CD4-positive, CD25-positive, alpha-beta regulatory T cell (primary cell): ENCODE measurements around the gene EFHC1. TPM values are rescaled to one million over a fixed set of nuclear protein-coding genes. Genes with fewer than 3 reads are reported as not detected.

Source experiments
- ATAC-seq, 2 donors: fragments of 150-1000 bp; cut with Tn5 transposase; one replicate each; pipeline ENCODE4 v1.10.0; 2021; ENCODE audit warnings: low read depth in 2 of 2, moderate number of reproducible peaks in 2 of 2, moderate library complexity in 1 of 2
- DNase-seq, 3 donors: peaks; one replicate each; pipeline versions ENCODE4 v3.0.0 to v3.0.0-alpha.2; 2012 to 2022; ENCODE audit warnings: mixed read lengths in 1 of 3
- H3K27ac ChIP-seq: one replicate; pipeline ENCODE4 v1.7.0; 2013; ENCODE audit warnings: mild to moderate bottlenecking, low read length; ENCODE audit not compliant: insufficient read depth, poor library complexity, severe bottlenecking
- H3K27me3 ChIP-seq: one replicate; pipeline ENCODE4 v1.7.0; 2013; ENCODE audit warnings: low read length; ENCODE audit not compliant: control insufficient read depth, insufficient read depth
- H3K36me3 ChIP-seq: one replicate; pipeline ENCODE4 v1.7.0; 2013; ENCODE audit warnings: mild to moderate bottlenecking, low read length, moderate library complexity; ENCODE audit not compliant: control insufficient read depth, insufficient read depth
- H3K4me1 ChIP-seq: 2 replicates; pipeline ENCODE4 v1.7.0; 2013; ENCODE audit warnings: mild to moderate bottlenecking, low read length; ENCODE audit not compliant: insufficient read depth, control insufficient read depth, poor library complexity, severe bottlenecking
- H3K4me3 ChIP-seq: one replicate; pipeline ENCODE4 v1.7.0; 2013; ENCODE audit warnings: low read depth, mild to moderate bottlenecking, low read length, moderate library complexity
- H3K9me3 ChIP-seq, 2 experiments: 1 replicate in 1 of 2; 2 replicates in 1 of 2; pipeline ENCODE4 v1.7.0; 2013; ENCODE audit warnings: low read length in 2 of 2, mild to moderate bottlenecking in 1 of 2, moderate library complexity in 1 of 2; ENCODE audit not compliant: control insufficient read depth in 2 of 2
- H3K27ac Mint-ChIP-seq, 3 donors: one replicate each; pipeline ENCODE4 v1.8.0; 2020 to 2022; ENCODE audit warnings: mild to moderate bottlenecking in 3 of 3, mixed read lengths in 3 of 3, moderate library complexity in 2 of 3
- H3K27me3 Mint-ChIP-seq: one replicate; pipeline ENCODE4 v1.8.0; 2022; ENCODE audit warnings: mild to moderate bottlenecking, mixed read lengths
- H3K36me3 Mint-ChIP-seq: one replicate; pipeline ENCODE4 v1.8.0; 2020; ENCODE audit warnings: mixed read lengths
- H3K4me1 Mint-ChIP-seq, 4 donors: one replicate each; pipeline ENCODE4 v1.8.0; 2020 to 2022; ENCODE audit warnings: mixed read lengths in 4 of 4, mild to moderate bottlenecking in 1 of 4
- H3K4me3 Mint-ChIP-seq, 4 donors: one replicate each; pipeline ENCODE4 v1.8.0; 2020 to 2022; ENCODE audit warnings: mild to moderate bottlenecking in 4 of 4, mixed read lengths in 4 of 4, moderate library complexity in 3 of 4
- H3K9me3 Mint-ChIP-seq, 7 donors: one replicate each; pipeline ENCODE4 v1.8.0; 2020 to 2022; ENCODE audit warnings: mixed read lengths in 7 of 7, mild to moderate bottlenecking in 3 of 7, moderate library complexity in 2 of 7
- polyA plus RNA-seq, 4 donors: library from polyadenylated mRNA; unstranded; fragments of 300-500 nt; fragmentation: Illumina TruSeq; gene quantifications; one replicate each; pipeline ENCODE4 v1.2.3, GENCODE V29; 2021
- total RNA-seq: library from RNA; stranded (reverse); gene quantifications from one replicate; pipeline ENCODE4 v1.2.3, GENCODE V29; 2022

The EFHC1 gene
- total and polyA plus RNA-seq, 5 donors from 2014 or later = 0.32 to 4.4 (median 2.1) TPM; not detected in 1

DNA sequence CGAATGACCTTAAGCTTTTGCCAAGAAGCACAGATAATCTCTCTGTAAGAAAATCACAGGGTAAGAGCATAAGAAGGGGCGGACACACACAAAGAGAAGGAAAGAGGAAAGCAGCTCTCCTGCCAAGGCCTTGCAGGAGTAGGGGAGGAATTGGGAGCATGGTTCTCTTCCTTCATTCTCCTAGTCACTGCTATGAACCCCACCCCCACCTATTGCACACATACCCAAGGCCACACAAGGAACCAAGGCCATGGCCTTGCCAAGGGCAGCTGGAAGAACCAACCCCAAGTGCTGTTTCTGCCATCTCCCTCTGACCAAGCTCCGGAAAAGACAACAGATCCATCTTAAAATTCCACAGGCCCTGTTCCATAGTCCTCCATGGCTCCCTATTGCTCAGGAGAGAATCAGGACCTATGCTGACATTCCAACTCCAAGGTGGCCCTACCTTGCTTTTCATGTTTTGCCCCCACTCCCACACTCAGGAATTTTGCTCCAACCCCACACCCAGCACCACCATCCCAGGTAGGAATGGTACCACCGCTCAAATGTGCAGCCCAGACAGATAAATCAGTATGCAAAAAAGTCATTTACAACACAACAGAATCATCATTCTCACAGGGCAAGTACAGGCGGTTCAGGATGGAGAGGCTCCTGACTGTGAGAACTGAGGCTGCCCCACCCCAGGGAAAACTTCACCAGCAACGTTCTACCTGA is 125.4 kb downstream of the EFHC1 start:
- Histone ChIP-seq H3K27ac (no peak overlapping the region), H3K4me3 (no peak overlapping the region), H3K36me3 (peaks cover 2% of the 10 kb centered on the region), H3K27me3 (no peaks in the 10 kb centered on the region), H3K4me1 (no peaks in the 10 kb centered on the region), H3K9me3 (no peaks in the 10 kb centered on the region)
- no peak overlapping the region for H3K4me3 Mint-ChIP-seq
- DNase-seq = no peak
- H3K9me3 Mint-ChIP-seq = no peaks in the 10 kb centered on the region
- peaks cover 0 to 33% (median 25%) of the 10 kb centered on the region in 4 donors for H3K4me1 Mint-ChIP-seq
- H3K27ac Mint-ChIP-seq = peak overlapping the region in 2 of 3 donors; percentile 31 to 42
- peaks cover 18% of the 10 kb centered on the region for H3K36me3 Mint-ChIP-seq
- H3K27me3 Mint-ChIP-seq = no peaks in the 10 kb centered on the region
- ATAC-seq = no peak

DNA sequence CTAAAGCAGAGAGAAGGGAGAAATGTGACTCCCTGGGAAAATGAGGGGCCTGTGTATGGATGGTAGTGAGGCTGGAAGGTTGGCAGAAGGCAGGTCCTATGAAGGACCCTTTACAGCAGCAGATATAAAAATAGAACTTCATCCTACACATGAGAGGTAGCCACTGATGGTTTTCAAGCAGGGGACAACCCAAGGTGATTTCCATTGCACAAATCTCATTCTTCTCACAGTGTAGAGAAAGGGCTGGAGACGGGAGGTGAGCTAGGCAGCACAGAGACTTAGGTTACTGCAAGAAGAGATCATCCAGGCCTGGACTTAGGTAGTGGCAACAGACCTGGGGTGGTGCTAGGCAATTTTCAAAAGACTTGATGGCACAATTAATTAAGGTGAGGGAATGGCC is 126.0 kb downstream of the EFHC1 start:
- Mint-ChIP-seq H3K36me3 (peaks cover 18% of the 10 kb centered on the region), H3K9me3 (no peaks in the 10 kb centered on the region), H3K27me3 (no peaks in the 10 kb centered on the region), H3K27ac (peak overlapping the region in 1 of 3 donors; percentile 85), H3K4me1 (peaks cover 0 to 33% (median 21%) of the 10 kb centered on the region in 4 donors), H3K4me3 (no peak overlapping the region)
- H3K27me3 ChIP-seq = no peaks in the 10 kb centered on the region
- DNase-seq (no peak), ATAC-seq (no peak)
- no peaks in the 10 kb centered on the region for H3K4me1 ChIP-seq
- no peak overlapping the region for H3K27ac ChIP-seq
- peaks cover 2% of the 10 kb centered on the region for H3K36me3 ChIP-seq
- no peaks in the 10 kb centered on the region for H3K9me3 ChIP-seq
- H3K4me3 ChIP-seq = no peak overlapping the region

DNA sequence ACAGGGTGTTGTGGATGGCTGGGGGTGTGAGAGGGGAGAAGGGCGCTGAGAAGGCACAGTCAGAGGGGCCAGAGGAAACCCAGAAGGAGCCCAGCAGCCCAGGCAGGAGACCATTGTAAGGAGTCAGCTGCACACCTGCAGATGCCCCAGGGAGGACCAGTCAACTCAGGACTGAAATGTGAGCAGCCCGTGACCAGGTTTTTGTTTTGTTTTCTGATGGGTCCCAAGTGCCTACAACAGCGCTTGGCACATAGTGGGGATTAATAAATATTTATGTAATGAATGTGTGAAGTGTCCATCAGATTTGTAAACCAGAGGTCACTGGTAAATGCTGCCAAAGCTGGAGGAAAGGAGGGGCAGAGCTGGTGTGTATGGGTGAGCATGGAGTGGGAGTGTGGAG is 126.5 kb downstream of the EFHC1 start:
- Mint-ChIP-seq H3K27me3 (no peaks in the 10 kb centered on the region), H3K9me3 (no peaks in the 10 kb centered on the region), H3K27ac (peak overlapping the region in 2 of 3 donors; percentile 34 to 85), H3K36me3 (peaks cover 18% of the 10 kb centered on the region), H3K4me3 (no peak overlapping the region), H3K4me1 (peaks cover 0 to 34% (median 21%) of the 10 kb centered on the region in 4 donors)
- ATAC-seq = no peak
- Histone ChIP-seq H3K36me3 (peaks cover 2% of the 10 kb centered on the region), H3K4me1 (no peaks in the 10 kb centered on the region), H3K4me3 (no peak overlapping the region), H3K9me3 (no peaks in the 10 kb centered on the region), H3K27me3 (no peaks in the 10 kb centered on the region), H3K27ac (no peak overlapping the region)
- no peak for DNase-seq

DNA sequence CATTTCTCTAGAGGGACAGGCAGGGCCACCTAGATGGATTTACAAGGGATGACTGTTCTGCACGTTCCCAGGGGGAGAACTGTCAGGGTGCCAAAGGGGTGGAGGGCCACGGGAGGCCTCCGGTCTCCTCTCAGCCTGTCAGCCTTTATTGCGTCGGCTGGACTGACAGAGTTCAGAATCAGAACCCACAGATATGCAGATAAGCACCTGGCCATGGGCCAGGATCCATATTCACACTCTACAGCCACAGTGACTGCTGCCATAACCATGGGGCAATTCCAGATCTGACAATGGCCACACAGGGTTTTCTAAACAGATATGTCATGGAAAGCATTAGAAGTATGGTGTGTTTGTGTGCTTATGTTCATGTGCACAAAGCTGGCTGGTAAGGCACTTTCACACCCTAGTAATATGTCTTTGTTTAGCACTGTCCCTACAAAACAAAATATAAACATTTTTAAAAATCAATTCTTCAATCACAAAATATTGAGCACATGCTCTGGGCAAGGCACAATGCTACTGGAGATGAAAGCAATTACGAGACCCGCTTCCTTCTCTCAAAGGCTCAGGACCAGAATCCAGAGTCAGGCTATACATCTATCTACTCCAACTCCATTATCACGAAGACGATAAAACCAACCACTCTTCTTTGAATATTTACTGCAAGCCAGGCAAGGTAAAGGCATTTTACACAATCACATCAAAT is 127.7 kb downstream of the EFHC1 start:
- H3K9me3 ChIP-seq = no peaks in the 10 kb centered on the region
- no peak overlapping the region for H3K27ac ChIP-seq
- H3K4me3 ChIP-seq = no peak overlapping the region
- H3K27ac Mint-ChIP-seq = peak overlapping the region in 1 of 3 donors; percentile 21
- H3K4me3 Mint-ChIP-seq = no peak overlapping the region
- H3K36me3 Mint-ChIP-seq = peaks cover 22% of the 10 kb centered on the region
- no peaks in the 10 kb centered on the region for H3K27me3 Mint-ChIP-seq
- H3K4me1 Mint-ChIP-seq = peaks cover 5 to 42% (median 24%) of the 10 kb centered on the region in 4 donors
- H3K9me3 Mint-ChIP-seq = no peaks in the 10 kb centered on the region
- H3K4me1 ChIP-seq = no peaks in the 10 kb centered on the region
- H3K36me3 ChIP-seq = peaks cover 2% of the 10 kb centered on the region
- no peaks in the 10 kb centered on the region for H3K27me3 ChIP-seq
- DNase-seq = no peak
- ATAC-seq = no peak

DNA sequence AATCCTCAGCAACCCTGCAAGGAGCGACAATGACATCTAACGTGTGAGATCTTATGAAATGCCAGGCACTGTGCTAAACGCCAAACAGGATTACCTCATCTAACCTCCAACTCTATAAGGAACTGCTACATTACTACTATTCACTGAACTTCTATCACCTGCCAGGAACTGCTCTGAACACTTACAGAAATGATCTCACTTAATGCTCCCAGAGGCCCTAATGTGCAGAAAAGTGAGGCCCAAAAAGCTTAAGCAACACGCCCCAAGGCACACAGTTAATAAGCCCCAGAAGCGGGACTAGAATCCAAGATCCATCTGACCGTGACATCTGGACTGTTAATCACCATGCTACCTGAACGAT is 128.2 kb downstream of the EFHC1 start:
- no peaks in the 10 kb centered on the region for H3K9me3 ChIP-seq
- Mint-ChIP-seq H3K36me3 (peaks cover 24% of the 10 kb centered on the region), H3K9me3 (no peaks in the 10 kb centered on the region), H3K4me3 (no peak overlapping the region), H3K27me3 (no peaks in the 10 kb centered on the region), H3K4me1 (peaks cover 5 to 45% (median 26%) of the 10 kb centered on the region in 4 donors), H3K27ac (no peak overlapping the region)
- no peaks in the 10 kb centered on the region for H3K4me1 ChIP-seq
- ATAC-seq (no peak), DNase-seq (no peak)
- no peak overlapping the region for H3K4me3 ChIP-seq
- H3K27ac ChIP-seq = no peak overlapping the region
- peaks cover 2% of the 10 kb centered on the region for H3K36me3 ChIP-seq
- no peaks in the 10 kb centered on the region for H3K27me3 ChIP-seq

DNA sequence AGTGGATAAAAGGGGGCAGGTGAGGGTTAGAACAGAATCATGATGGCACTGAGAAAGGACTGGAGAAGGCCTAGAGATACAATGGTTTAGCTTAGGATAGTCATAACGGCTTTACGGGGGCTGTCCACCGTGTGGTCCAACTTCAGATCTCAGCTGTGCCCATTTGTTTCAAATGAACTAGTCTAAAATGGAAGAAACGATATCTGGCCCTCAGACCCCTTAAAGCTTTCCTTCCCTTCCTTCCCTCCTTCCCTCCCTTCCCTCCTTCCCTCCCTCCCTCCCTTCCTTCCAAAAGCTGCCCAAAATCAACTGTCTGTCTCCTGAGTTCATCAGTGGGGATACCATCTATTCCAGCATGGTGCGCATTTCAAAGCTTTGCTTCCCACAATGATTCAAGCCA is 128.9 kb downstream of the EFHC1 start:
- H3K4me3 Mint-ChIP-seq = no peak overlapping the region
- no peak overlapping the region for H3K27ac Mint-ChIP-seq
- H3K36me3 ChIP-seq = peaks cover 2% of the 10 kb centered on the region
- H3K27ac ChIP-seq = no peak overlapping the region
- H3K27me3 Mint-ChIP-seq = no peaks in the 10 kb centered on the region
- H3K4me1 Mint-ChIP-seq = peaks cover 5 to 45% (median 31%) of the 10 kb centered on the region in 4 donors
- H3K27me3 ChIP-seq = no peaks in the 10 kb centered on the region
- H3K9me3 Mint-ChIP-seq = no peaks in the 10 kb centered on the region
- H3K4me3 ChIP-seq = no peak overlapping the region
- no peaks in the 10 kb centered on the region for H3K4me1 ChIP-seq
- DNase-seq = no peak
- no peaks in the 10 kb centered on the region for H3K9me3 ChIP-seq
- ATAC-seq = no peak
- peaks cover 24% of the 10 kb centered on the region for H3K36me3 Mint-ChIP-seq

DNA sequence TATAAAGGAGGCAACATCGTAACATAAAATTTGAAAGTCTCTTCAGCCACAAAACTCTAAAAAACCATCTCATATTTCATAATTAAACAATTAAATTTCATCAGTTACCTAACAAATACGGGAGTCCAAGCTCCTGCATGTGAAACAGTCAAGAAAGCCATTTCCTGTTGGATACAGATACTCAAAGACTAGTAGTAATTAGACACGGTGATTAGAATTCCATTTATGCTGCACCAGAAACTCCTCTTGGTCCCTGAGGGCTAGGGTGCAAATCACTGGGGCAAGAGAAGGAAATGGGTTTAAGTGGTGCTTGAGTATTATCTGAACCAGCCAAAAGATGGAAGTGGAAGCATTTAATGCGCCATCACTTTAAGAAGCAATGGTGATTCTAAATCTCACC is 129.3 kb downstream of the EFHC1 start:
- Histone ChIP-seq H3K4me1 (no peaks in the 10 kb centered on the region), H3K27ac (no peak overlapping the region), H3K27me3 (no peaks in the 10 kb centered on the region), H3K9me3 (no peaks in the 10 kb centered on the region), H3K4me3 (no peak overlapping the region), H3K36me3 (peaks cover 2% of the 10 kb centered on the region)
- H3K27ac Mint-ChIP-seq = no peak overlapping the region
- DNase-seq (no peak), ATAC-seq (no peak)
- H3K9me3 Mint-ChIP-seq = no peaks in the 10 kb centered on the region
- H3K4me1 Mint-ChIP-seq = peaks cover 5 to 45% (median 30%) of the 10 kb centered on the region in 4 donors
- H3K36me3 Mint-ChIP-seq = peaks cover 21% of the 10 kb centered on the region
- H3K27me3 Mint-ChIP-seq = no peaks in the 10 kb centered on the region
- no peak overlapping the region for H3K4me3 Mint-ChIP-seq
